HG03575 (cell line): ENCODE data around the gene ZNF654.

Experiments
- ATAC-seq: cut with Tn5 transposase; IDR thresholded peaks from one replicate; pipeline ENCODE4 v1.9.1; 2021; ENCODE audit not compliant: unreplicated experiment, insufficient number of reproducible peaks, low FRiP score; ENCODE audit errors: extremely low read depth

ZNF654 gene

GRCh38 chr3:88123526-88123925, 64.5 kb downstream of the ZNF654 start:
- no peak for ATAC-seq

GRCh38 chr3:88131695-88132094, 72.6 kb downstream of the ZNF654 start:
- ATAC-seq = no peak

DNA sequence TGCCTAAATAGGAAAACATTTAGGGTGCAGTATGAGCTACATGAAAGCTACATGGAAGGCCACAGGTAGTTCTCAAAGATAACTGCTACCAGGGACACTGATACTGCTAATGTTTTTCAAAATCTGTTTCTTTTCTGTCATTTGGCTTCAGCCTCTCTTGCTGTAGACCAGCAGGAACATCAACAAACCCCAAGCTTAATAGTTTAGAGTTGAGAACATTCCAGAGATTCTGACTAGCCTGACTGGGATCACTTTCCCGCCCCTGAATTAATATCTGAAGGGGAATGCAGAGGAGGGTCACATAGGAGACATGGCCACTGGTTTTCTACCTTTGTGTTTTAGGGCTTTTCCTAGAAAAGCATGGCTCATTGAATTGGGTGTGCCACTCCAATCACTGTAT, 73.8 kb downstream of the ZNF654 start:
- ATAC-seq = no peak

DNA sequence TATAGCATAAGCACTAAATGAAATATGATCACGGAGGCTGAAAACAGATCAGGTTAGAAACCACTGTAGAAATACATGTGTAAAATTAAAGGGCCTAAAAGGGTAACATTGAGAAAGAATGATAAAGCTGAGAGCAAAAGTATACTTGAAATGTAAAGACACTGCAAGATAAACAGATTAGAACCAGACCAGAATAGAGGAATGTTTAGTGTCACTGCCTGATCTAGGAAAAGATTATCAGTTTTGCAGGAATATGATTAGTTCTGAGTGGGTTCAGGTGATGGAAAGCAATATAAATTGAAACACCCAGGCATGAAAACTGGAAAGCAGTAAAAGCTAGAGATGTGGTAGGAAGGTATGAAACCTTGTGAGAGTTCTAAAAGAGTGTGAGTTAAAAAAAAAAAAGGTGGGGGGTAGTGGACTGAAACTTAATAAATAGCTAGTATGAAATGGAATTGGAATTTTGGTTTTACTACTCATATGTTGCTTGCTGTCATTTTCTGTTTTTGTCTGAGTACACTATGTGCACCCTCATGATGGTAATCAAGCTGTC, 74.7 kb downstream of the ZNF654 start:
- no peak for ATAC-seq

DNA sequence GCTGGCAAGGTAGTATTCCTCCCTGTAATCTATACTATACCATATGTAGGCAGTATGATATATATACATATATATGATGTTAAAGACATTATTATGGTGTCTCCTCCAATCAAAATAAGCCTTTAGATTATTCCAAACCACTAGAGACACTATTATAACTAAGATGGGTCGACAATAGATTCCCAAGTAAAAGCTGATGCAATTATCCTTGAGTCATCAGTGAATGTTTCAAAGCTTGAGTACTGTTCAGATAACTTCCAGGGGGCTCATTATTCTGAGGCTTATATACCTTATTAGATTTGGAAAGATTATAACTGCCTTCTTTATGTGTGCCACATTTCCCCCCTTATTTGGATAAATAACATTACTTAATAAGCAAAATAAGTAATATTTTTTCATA, 78.8 kb downstream of the ZNF654 start:
- no peak for ATAC-seq

GRCh38 chr3:88141458-88142083, 82.5 kb downstream of the ZNF654 start:
- no peak for ATAC-seq

- ATAC-seq = no peak
Observed at GRCh38 chr3:88142094-88142624, 83.1 kb downstream of the ZNF654 start.

GRCh38 chr3:88147261-88147660, 88.2 kb downstream of the ZNF654 start:
- ATAC-seq = no peak

GRCh38 chr3:88148651-88149050, 89.6 kb downstream of the ZNF654 start:
- ATAC-seq = no peak

GRCh38 chr3:88149101-88149508, 90.0 kb downstream of the ZNF654 start:
- ATAC-seq = peak; percentile 3

DNA sequence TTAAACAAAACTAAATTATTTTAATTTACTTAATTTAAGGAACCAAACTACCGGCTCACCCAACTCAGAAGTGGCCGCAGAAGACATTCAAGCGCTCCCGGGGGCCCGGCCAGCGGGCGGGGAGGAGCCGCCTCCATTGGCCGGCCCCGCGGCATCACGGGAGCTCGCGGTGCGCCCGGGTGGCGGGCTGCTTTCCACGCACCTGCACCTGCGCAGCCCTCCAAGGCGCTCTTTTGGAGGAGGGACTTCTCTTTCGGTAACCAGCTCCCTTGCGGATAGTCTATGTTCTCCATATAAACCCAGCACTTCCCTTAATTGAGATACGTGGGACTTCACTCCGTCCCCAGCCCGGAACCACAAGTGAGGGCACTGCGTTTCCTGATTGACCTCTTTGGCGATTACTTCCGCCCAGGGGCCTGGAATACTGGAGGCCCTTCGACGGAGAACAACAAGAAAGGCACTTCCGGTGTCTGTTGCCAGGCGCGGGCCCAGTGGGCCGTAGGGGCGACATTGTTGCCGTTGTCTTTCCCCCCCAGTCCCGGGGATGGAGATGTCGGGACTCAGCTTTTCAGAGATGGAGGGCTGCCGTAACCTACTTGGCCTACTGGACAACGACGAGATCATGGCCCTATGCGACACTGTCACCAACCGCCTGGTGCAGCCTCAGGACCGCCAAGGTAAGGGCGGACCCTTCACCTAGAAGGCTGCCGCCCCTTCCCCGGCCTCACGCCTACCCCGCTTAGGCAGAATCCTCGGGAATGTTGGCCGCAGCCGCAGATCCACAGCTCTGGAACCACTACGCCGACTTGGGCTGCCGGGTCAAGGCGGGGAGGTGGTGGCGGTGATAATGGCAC, 90.7 kb downstream of the ZNF654 start, which contains the start of gene C3orf38:
TSS of gene C3orf38 (plus strand) at position 451 of the 854 bp plus-strand sequence. CDS start at position 545, 94 bp downstream.
- ATAC-seq = peak; percentile 47

- ATAC-seq = no peak
Observed at GRCh38 chr3:88150371-88150770, 91.3 kb downstream of the ZNF654 start.

- ATAC-seq = no peak
Observed at GRCh38 chr3:88150806-88151205, 91.8 kb downstream of the ZNF654 start.

GRCh38 chr3:88151358-88151757, 92.3 kb downstream of the ZNF654 start:
- ATAC-seq = no peak

GRCh38 chr3:88152841-88153240, 93.8 kb downstream of the ZNF654 start:
- no peak for ATAC-seq

DNA sequence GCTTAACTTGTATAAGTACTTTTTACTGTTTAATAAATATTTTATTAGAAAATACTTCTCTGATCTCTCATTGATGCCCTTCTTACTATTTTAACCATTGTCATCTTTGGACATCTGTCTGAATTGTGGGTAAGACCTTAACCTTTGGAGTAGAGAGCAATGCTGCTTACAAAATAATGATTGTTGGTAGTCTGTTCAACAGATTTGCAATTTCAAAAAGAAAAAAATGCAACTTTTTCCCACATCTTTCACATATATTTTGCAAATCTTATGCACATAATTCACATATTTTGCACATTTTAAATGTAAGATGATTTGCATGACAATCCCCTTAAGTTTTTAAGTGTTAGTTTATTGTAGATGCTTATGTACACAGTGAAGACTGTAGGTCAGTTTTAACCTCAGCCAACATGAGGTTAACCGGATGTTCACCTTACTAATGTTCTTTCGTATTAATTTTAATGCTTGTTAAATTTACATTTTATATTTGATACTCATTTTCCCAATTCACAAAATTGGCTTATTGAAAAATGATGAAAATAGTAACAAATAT, 107.4 kb downstream of the ZNF654 start:
- no peak for ATAC-seq

DNA sequence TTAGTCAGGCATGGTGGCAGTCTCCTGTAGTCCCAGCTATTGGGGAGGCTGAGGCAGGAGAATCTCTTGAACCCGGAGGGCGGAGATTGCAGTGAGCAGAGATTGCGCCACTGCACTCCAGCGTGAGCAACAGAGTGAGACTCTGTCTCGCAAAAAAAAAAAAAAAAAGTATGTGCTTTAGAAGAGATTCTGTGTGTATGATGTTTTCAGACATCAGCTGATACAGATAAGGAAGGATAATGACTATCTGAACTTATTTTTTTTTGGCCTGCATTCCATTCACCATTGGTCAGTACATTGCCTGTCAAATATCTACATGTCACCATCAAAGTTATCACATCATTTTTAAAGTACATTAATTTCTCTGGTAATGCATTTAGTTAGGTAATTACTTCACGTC, 108.1 kb downstream of the ZNF654 start:
- ATAC-seq = no peak

GRCh38 chr3:88167704-88168103, 108.6 kb downstream of the ZNF654 start:
- ATAC-seq = no peak

DNA sequence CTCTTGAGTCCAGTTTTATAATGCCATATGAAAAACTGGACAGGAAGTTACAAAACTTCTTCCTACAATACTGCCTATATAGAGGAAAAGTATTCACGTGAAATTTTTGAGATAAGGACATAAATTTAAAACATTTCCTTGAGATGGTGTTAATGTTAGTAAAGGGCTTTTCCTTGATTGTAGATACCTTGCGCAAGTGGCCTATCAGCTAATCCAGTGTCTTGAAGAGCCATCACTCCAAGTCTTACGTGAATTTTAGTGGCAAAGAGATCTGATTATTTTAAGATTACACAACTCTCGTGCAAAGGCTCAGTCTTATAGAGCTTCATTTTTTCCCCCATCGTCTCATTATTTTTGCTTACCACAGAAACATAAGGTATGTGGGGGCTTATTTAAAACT, 109.1 kb downstream of the ZNF654 start:
- ATAC-seq = no peak
